Neural cell (in vitro differentiated cells): ENCODE results near the gene IL12RB2.

Experiments
- EZH2 ChIP-seq: fragments of 200-600, 300-800 bp; shearing (Covaris generic), sonication (generic); IDR thresholded peaks from 2 replicates; pipeline ENCODE4 v1.6.1; 2014; ENCODE audit warnings: antibody characterized with exemption, low read length, borderline replicate concordance, mild to moderate bottlenecking; ENCODE audit not compliant: insufficient read depth, poor library complexity, severe bottlenecking
- POLR2AphosphoS5 ChIP-seq: IDR thresholded peaks from 2 replicates; pipeline ENCODE4 v1.6.1; 2012
- REST ChIP-seq: IDR thresholded peaks from 2 replicates; pipeline ENCODE4 v1.6.1; 2012; ENCODE audit warnings: borderline replicate concordance
- TF ChIP-seq, protein P1 (sequence below): fragments of 450-650 bp; IDR thresholded peaks from 2 replicates; pipeline ENCODE4 v1.5.1; 2014; ENCODE audit warnings: antibody characterized with exemption, mild to moderate bottlenecking, moderate library complexity; ENCODE audit not compliant: poor library complexity, severe bottlenecking

GRCh38 chr1:67427947-67428346 lies 120.3 kb downstream of the IL12RB2 start:
- no peak for TF ChIP-seq EZH2
- TF ChIP-seq, protein P1, sequence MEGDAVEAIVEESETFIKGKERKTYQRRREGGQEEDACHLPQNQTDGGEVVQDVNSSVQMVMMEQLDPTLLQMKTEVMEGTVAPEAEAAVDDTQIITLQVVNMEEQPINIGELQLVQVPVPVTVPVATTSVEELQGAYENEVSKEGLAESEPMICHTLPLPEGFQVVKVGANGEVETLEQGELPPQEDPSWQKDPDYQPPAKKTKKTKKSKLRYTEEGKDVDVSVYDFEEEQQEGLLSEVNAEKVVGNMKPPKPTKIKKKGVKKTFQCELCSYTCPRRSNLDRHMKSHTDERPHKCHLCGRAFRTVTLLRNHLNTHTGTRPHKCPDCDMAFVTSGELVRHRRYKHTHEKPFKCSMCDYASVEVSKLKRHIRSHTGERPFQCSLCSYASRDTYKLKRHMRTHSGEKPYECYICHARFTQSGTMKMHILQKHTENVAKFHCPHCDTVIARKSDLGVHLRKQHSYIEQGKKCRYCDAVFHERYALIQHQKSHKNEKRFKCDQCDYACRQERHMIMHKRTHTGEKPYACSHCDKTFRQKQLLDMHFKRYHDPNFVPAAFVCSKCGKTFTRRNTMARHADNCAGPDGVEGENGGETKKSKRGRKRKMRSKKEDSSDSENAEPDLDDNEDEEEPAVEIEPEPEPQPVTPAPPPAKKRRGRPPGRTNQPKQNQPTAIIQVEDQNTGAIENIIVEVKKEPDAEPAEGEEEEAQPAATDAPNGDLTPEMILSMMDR: no peak
- no peak for TF ChIP-seq POLR2AphosphoS5
- TF ChIP-seq REST: no peak
